HCT116 (cell line): ENCODE measurements around the gene APOA5.

Source experiments
- CTCF ChIP-seq, 3 experiments: fragments of 200-600 bp in 1 of 3; sonication (generic) in 1 of 3; IDR thresholded peaks in 2 of 3; conservative IDR thresholded peaks in 1 of 3; 2 replicates each; pipeline ENCODE4 v1.5.1; 2012 to 2017; ENCODE audit warnings: low read depth in 2 of 3, low read length in 2 of 3, antibody characterized with exemption in 1 of 3, borderline replicate concordance in 1 of 3, control low read depth in 1 of 3, mild to moderate bottlenecking in 1 of 3, mixed read lengths in 1 of 3, mixed run types in 1 of 3, moderate library complexity in 1 of 3; ENCODE audit not compliant: insufficient read depth in 1 of 3
- EZH2 ChIP-seq: fragments of 200-600 bp; sonication (generic); IDR thresholded peaks from 2 replicates; pipeline ENCODE4 v1.6.1; 2017; ENCODE audit warnings: antibody characterized with exemption, mixed run types
- POLR2A ChIP-seq: IDR thresholded peaks from 2 replicates; pipeline ENCODE4 v1.7.0; 2011; ENCODE audit warnings: borderline replicate concordance; ENCODE audit not compliant: insufficient read depth, insufficient read length; ENCODE audit errors: extremely low read depth
- ZBTB33 ChIP-seq: IDR thresholded peaks from 2 replicates; pipeline ENCODE4 v1.6.1; 2011; ENCODE audit warnings: mild to moderate bottlenecking, low read length, moderate library complexity; ENCODE audit not compliant: insufficient replicate concordance; ENCODE audit errors: extremely low read depth

GRCh38 chr11:116740741-116741140, 50.9 kb downstream of the APOA5 start:
- TF ChIP-seq POLR2A (no peak), CTCF (IDR thresholded peaks at IDR 0.05 in 2 of 3, conservative IDR thresholded peaks at IDR 0.05 in 1 of 3; ENCODE audit: borderline replicate concordance in 1 of 3, insufficient read depth in 1 of 3, low read depth in 2 of 3, low read length in 2 of 3) (no peak), ZBTB33 (no peak), EZH2 (no peak)
